ENCODE results near the gene LRMDA.

The LRMDA gene

GRCh38 chr10:75718991-75719390, 287.6 kb downstream of the LRMDA start:
- Histone ChIP-seq H3K27ac (ENCODE audit: low read length, poor library complexity, severe bottlenecking) (no peak overlapping the region), H2AFZ (ENCODE audit: low read depth, low read length) (no peak overlapping the region), H3K4me3 (ENCODE audit: insufficient read depth in 1 of 2, low read depth in 1 of 2, low read length in 2 of 2) (no peak overlapping the region), H2BK12ac (ENCODE audit: low read length in 2 of 2) (no peak overlapping the region), H4K8ac (ENCODE audit: low read length) (no peak overlapping the region), H3K4me1 (ENCODE audit: control insufficient read depth, insufficient read depth, low read depth, low read length) (no peaks in the 10 kb centered on the region), H2AK5ac (ENCODE audit: low read length, severe bottlenecking) (no peak overlapping the region), H2BK120ac (ENCODE audit: low read depth, low read length) (no peak overlapping the region), H3K9ac (ENCODE audit: low read length) (no peak overlapping the region), H3K23ac (ENCODE audit: low read length in 2 of 2) (no peak overlapping the region), H3K9me3 (ENCODE audit: control insufficient read depth, low read length) (no peaks in the 10 kb centered on the region), H3K79me1 (replicated peaks; ENCODE audit: low read length, poor library complexity, severe bottlenecking) (no peaks in the 10 kb centered on the region), H3K4ac (ENCODE audit: low read depth in 1 of 2, low read length in 2 of 2) (no peak overlapping the region), H3K14ac (ENCODE audit: low read length in 2 of 2) (no peak overlapping the region), H3K36me3 (ENCODE audit: control insufficient read depth in 1 of 2, insufficient read depth in 2 of 2, low read depth in 1 of 2, low read length in 2 of 2) (no peaks in the 10 kb centered on the region), H3K18ac (ENCODE audit: low read depth in 1 of 2, low read length in 2 of 2) (no peak overlapping the region), H2BK5ac (ENCODE audit: low read depth, low read length, poor library complexity, severe bottlenecking) (no peak overlapping the region), H3K27me3 (ENCODE audit: control insufficient read depth in 1 of 2, insufficient read depth in 1 of 2, low read length in 2 of 2) (no peaks in the 10 kb centered on the region), H3K4me2 (ENCODE audit: low read length, poor library complexity, severe bottlenecking) (no peak overlapping the region), H4K91ac (ENCODE audit: low read length) (no peak overlapping the region), H2BK15ac (ENCODE audit: low read depth, poor library complexity, severe bottlenecking) (no peak overlapping the region)
- no peak for DNase-seq

DNA sequence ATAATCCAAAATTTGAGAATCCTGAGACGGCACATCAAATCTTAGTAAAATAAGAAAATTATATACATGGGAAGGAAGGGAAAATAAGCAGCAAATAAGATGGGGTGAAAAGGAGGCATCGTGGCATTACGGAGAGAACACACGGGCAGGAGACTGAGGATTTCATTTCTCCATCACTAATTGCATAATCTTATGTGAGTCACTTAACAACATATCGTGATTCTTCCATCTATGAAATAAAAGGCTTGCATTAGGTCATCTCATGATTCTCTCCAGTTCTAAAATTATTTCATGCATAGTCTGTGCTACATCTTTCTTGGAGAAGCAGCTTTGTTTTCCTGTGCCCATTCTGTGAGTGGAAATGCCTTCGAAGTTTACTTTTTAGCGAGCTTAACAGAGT, 288.7 kb downstream of the LRMDA start:
- no peak overlapping the region for H2BK15ac ChIP-seq (ENCODE audit: low read depth, poor library complexity, severe bottlenecking)
- H3K79me1 ChIP-seq (replicated peaks; ENCODE audit: low read length, poor library complexity, severe bottlenecking): no peaks in the 10 kb centered on the region
- H3K4ac ChIP-seq (ENCODE audit: low read depth in 1 of 2, low read length in 2 of 2): no peak overlapping the region
- H3K18ac ChIP-seq (ENCODE audit: low read depth in 1 of 2, low read length in 2 of 2): no peak overlapping the region
- WGBS: 95% methylated on average over 5 of the region's 7 CpGs
- no peaks in the 10 kb centered on the region for H3K36me3 ChIP-seq (ENCODE audit: control insufficient read depth in 1 of 2, insufficient read depth in 2 of 2, low read depth in 1 of 2, low read length in 2 of 2)
- H3K14ac ChIP-seq (ENCODE audit: low read length in 2 of 2): no peak overlapping the region
- H3K4me1 ChIP-seq (ENCODE audit: control insufficient read depth, insufficient read depth, low read depth, low read length): no peaks in the 10 kb centered on the region
- no peak overlapping the region for H3K27ac ChIP-seq (ENCODE audit: low read length, poor library complexity, severe bottlenecking)
- no peak overlapping the region for H2BK5ac ChIP-seq (ENCODE audit: low read depth, low read length, poor library complexity, severe bottlenecking)
- no peak overlapping the region for H2BK120ac ChIP-seq (ENCODE audit: low read depth, low read length)
- no peak overlapping the region for H4K91ac ChIP-seq (ENCODE audit: low read length)
- H2AFZ ChIP-seq (ENCODE audit: low read depth, low read length): no peak overlapping the region
- H2AK5ac ChIP-seq (ENCODE audit: low read length, severe bottlenecking): no peak overlapping the region
- H3K9ac ChIP-seq (ENCODE audit: low read length): no peak overlapping the region
- H2BK12ac ChIP-seq (ENCODE audit: low read length in 2 of 2): no peak overlapping the region
- no peaks in the 10 kb centered on the region for H3K9me3 ChIP-seq (ENCODE audit: control insufficient read depth, low read length)
- H4K8ac ChIP-seq (ENCODE audit: low read length): no peak overlapping the region
- H3K23ac ChIP-seq (ENCODE audit: low read length in 2 of 2): no peak overlapping the region
- no peak for DNase-seq
- no peaks in the 10 kb centered on the region for H3K27me3 ChIP-seq (ENCODE audit: control insufficient read depth in 1 of 2, insufficient read depth in 1 of 2, low read length in 2 of 2)
- no peak overlapping the region for H3K4me3 ChIP-seq (ENCODE audit: insufficient read depth in 1 of 2, low read depth in 1 of 2, low read length in 2 of 2)
- no peak overlapping the region for H3K4me2 ChIP-seq (ENCODE audit: low read length, poor library complexity, severe bottlenecking)

DNA sequence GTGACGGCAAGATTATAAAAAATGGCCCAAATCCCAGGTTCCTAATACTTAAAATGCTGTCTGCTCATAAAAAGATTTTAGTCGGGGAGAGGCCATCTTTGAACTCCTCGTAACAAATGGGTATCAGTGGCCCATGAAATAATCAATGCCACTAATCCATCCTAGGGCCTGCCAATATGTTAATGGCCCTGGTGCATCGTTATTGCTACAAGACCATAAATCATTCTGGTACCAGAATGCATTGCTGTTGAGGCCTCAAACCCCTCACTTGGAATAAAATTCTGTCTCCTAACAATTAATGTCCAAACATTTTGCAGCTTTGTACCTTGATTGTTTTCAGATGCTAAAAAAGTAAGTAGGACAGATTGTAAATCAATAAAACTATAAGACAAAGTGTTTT, 290.6 kb downstream of the LRMDA start:
- Histone ChIP-seq H3K27ac (ENCODE audit: low read length, poor library complexity, severe bottlenecking) (no peak overlapping the region), H2BK5ac (ENCODE audit: low read depth, low read length, poor library complexity, severe bottlenecking) (no peak overlapping the region), H3K4me2 (ENCODE audit: low read length, poor library complexity, severe bottlenecking) (no peak overlapping the region), H3K23ac (ENCODE audit: low read length in 2 of 2) (no peak overlapping the region), H3K4me1 (ENCODE audit: control insufficient read depth, insufficient read depth, low read depth, low read length) (no peaks in the 10 kb centered on the region), H3K9me3 (ENCODE audit: control insufficient read depth, low read length) (no peaks in the 10 kb centered on the region), H3K36me3 (ENCODE audit: control insufficient read depth in 1 of 2, insufficient read depth in 2 of 2, low read depth in 1 of 2, low read length in 2 of 2) (no peaks in the 10 kb centered on the region), H2AK5ac (ENCODE audit: low read length, severe bottlenecking) (no peak overlapping the region), H3K79me1 (replicated peaks; ENCODE audit: low read length, poor library complexity, severe bottlenecking) (no peaks in the 10 kb centered on the region), H4K8ac (ENCODE audit: low read length) (no peak overlapping the region), H3K18ac (ENCODE audit: low read depth in 1 of 2, low read length in 2 of 2) (no peak overlapping the region), H2BK12ac (ENCODE audit: low read length in 2 of 2) (no peak overlapping the region), H4K91ac (ENCODE audit: low read length) (no peak overlapping the region), H3K27me3 (ENCODE audit: control insufficient read depth in 1 of 2, insufficient read depth in 1 of 2, low read length in 2 of 2) (peaks cover 0 to 6% of the 10 kb centered on the region in 2 experiments), H3K9ac (ENCODE audit: low read length) (no peak overlapping the region), H3K4me3 (ENCODE audit: insufficient read depth in 1 of 2, low read depth in 1 of 2, low read length in 2 of 2) (no peak overlapping the region), H2BK120ac (ENCODE audit: low read depth, low read length) (no peak overlapping the region), H2AFZ (ENCODE audit: low read depth, low read length) (no peak overlapping the region), H3K4ac (ENCODE audit: low read depth in 1 of 2, low read length in 2 of 2) (no peak overlapping the region), H3K14ac (ENCODE audit: low read length in 2 of 2) (no peak overlapping the region), H2BK15ac (ENCODE audit: low read depth, poor library complexity, severe bottlenecking) (no peak overlapping the region)
- DNase-seq: no peak
- 94% methylated on average over 4 of the region's 4 CpGs for WGBS

DNA sequence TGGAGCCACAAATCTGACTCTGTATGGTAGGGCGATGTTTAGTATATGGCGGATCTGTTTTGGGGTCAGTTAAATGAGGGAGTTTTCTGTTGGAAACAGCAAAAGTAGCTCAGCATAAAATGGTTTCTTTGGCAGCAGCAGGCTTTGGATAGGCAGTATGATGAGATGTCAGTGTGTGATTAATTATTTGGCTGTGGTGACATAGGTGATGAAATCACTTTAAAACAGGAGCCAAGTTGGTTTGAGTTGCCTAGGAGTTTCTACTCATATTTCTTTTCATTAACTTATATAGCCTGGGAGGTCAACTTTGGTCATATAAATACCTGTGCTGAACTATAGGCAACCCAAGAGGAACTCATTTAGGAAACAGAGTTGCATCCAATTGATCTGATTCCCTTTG, 291.2 kb downstream of the LRMDA start:
- Histone ChIP-seq H3K4ac (ENCODE audit: low read depth in 1 of 2, low read length in 2 of 2) (no peak overlapping the region), H2AFZ (ENCODE audit: low read depth, low read length) (no peak overlapping the region), H4K8ac (ENCODE audit: low read length) (no peak overlapping the region), H3K9me3 (ENCODE audit: control insufficient read depth, low read length) (no peaks in the 10 kb centered on the region), H3K27ac (ENCODE audit: low read length, poor library complexity, severe bottlenecking) (no peak overlapping the region), H3K4me1 (ENCODE audit: control insufficient read depth, insufficient read depth, low read depth, low read length) (no peaks in the 10 kb centered on the region), H3K9ac (ENCODE audit: low read length) (no peak overlapping the region), H3K27me3 (ENCODE audit: control insufficient read depth in 1 of 2, insufficient read depth in 1 of 2, low read length in 2 of 2) (peaks cover 0 to 7% of the 10 kb centered on the region in 2 experiments), H3K14ac (ENCODE audit: low read length in 2 of 2) (no peak overlapping the region), H3K4me2 (ENCODE audit: low read length, poor library complexity, severe bottlenecking) (no peak overlapping the region), H3K4me3 (ENCODE audit: insufficient read depth in 1 of 2, low read depth in 1 of 2, low read length in 2 of 2) (no peak overlapping the region), H2BK120ac (ENCODE audit: low read depth, low read length) (no peak overlapping the region), H3K23ac (ENCODE audit: low read length in 2 of 2) (no peak overlapping the region), H2AK5ac (ENCODE audit: low read length, severe bottlenecking) (no peak overlapping the region), H2BK15ac (ENCODE audit: low read depth, poor library complexity, severe bottlenecking) (no peak overlapping the region), H3K79me1 (replicated peaks; ENCODE audit: low read length, poor library complexity, severe bottlenecking) (no peaks in the 10 kb centered on the region), H4K91ac (ENCODE audit: low read length) (no peak overlapping the region), H3K18ac (ENCODE audit: low read depth in 1 of 2, low read length in 2 of 2) (no peak overlapping the region), H3K36me3 (ENCODE audit: control insufficient read depth in 1 of 2, insufficient read depth in 2 of 2, low read depth in 1 of 2, low read length in 2 of 2) (no peaks in the 10 kb centered on the region), H2BK5ac (ENCODE audit: low read depth, low read length, poor library complexity, severe bottlenecking) (no peak overlapping the region), H2BK12ac (ENCODE audit: low read length in 2 of 2) (no peak overlapping the region)
- DNase-seq: no peak
- WGBS: 93% methylated on average over 2 of the region's 2 CpGs

All from mesenchymal stem cell (in vitro differentiated cells and primary cell).